AG09319 (cell line): Measurements from ENCODE around the gene PC.
"Not testable (repeated sequence)": the region's sequence is repeated elsewhere in the genome, so short reads cannot be mapped to it uniquely, and the experiment has no call there.

ENCODE experiments used
- DNase-seq: peaks from one replicate; pipeline ENCODE4 v3.0.0-alpha.2; 2010; ENCODE audit warnings: low read depth; ENCODE audit errors: extremely low read depth
- CTCF ChIP-seq: IDR thresholded peaks from 2 replicates; pipeline ENCODE4 v1.5.1; 2011; ENCODE audit warnings: low read depth, mild to moderate bottlenecking, inconsistent platforms, low read length, moderate library complexity

Gene PC

DNA sequence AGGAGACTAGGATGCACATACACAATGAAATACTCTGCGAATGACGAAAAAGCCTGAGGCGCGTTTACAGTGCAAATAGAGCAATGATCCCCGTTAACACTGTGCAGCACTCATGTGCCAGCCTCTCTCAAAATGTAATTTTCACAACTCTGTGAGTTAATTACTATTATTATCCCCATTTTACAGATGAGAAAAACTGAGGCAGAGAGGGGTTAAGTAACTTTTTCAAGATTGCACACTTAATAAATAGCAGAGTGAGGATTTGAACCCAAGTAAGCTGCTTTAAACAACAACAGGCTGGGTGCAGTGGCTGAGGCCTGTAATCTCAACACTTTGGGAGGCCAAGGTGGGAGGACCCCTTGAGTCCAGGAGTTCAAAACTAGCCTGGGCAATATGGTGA is 43.1 kb upstream of the PC start:
- no peak for TF ChIP-seq CTCF
- no peak for DNase-seq

GRCh38 chr11:66999555-66999954 is 41.4 kb upstream of the PC start:
- no peak for TF ChIP-seq CTCF

GRCh38 chr11:66996609-66997273 is 38.6 kb upstream of the PC start:
- no peak for TF ChIP-seq CTCF
- no peak for DNase-seq

More at GRCh38 chr11:66999555-66999954, 41.4 kb upstream of the PC start:
- DNase-seq = no peak

- DNase-seq = no peak
- no peak for TF ChIP-seq CTCF
Measured at GRCh38 chr11:66992041-66992440, 33.9 kb upstream of the PC start.

- DNase-seq = not testable (repeated sequence)
Measured at GRCh38 chr11:66989360-66989759, 31.2 kb upstream of the PC start.

DNA sequence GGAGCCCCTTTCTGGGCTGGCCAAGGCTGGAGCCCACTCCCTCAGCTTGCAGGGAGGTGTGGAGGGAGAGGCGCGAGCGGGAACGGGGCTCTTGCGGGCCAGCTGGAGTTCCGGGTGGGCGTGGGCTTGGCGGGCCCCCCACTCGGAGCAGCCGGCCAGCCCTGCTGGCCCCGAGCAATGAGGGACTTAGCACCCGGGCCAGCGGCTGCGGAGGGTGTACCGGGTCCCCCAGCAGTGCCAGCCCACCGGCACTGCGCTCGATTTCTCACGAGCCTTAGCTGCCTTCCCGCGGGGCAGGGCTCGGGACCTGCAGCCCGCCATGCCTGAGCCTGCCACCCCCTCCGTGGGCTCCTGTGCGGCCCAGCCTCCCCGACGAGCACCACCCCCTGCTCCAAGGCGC is 30.6 kb upstream of the PC start:
- not testable (repeated sequence) for DNase-seq

GRCh38 chr11:66987924-66988637 is 29.9 kb upstream of the PC start:
- no peak for TF ChIP-seq CTCF
- DNase-seq = no peak

GRCh38 chr11:66987158-66987620 is 29.0 kb upstream of the PC start:
- TF ChIP-seq CTCF = no peak
- no peak for DNase-seq
